ENCODE measurements around the gene REXO2.

Gene REXO2

GRCh38 chr11:114439229-114440120, at the start of gene REXO2:
Gene REXO2 (plus strand): TSS chr11:114439467. CDS start chr11:114439529, 62 bp downstream.
- peak; percentile 95 for DNase-seq

- DNase-seq = no peak
These were observed 46.3 kb upstream of the REXO2 start for GRCh38 chr11:114392735-114393667.

GRCh38 chr11:114395736-114396135, 43.5 kb upstream of the REXO2 start:
- DNase-seq = no peak

- DNase-seq = no peak
These were observed 42.4 kb upstream of the REXO2 start for GRCh38 chr11:114396916-114397315.

GRCh38 chr11:114397349-114397982, 41.8 kb upstream of the REXO2 start:
- no peak for DNase-seq

- no peak for DNase-seq
These were observed 40.9 kb upstream of the REXO2 start for GRCh38 chr11:114398303-114398920.

- no peak for DNase-seq
These were observed 39.6 kb upstream of the REXO2 start for GRCh38 chr11:114399490-114400215.

GRCh38 chr11:114400216-114400914, 38.9 kb upstream of the REXO2 start, which contains the start of the genes C11orf71 and RBM7:
Gene C11orf71 (minus strand): TSS chr11:114400511. CDS start chr11:114400331, 180 bp downstream.
Gene RBM7 (plus strand): TSS chr11:114400666. CDS start chr11:114400672, 6 bp downstream.
- peak; percentile 98 for DNase-seq

- DNase-seq = no peak
These were observed 38.4 kb upstream of the REXO2 start for GRCh38 chr11:114400915-114401223.

- no peak for DNase-seq
These were observed 38.0 kb upstream of the REXO2 start for GRCh38 chr11:114401311-114401710.

- DNase-seq = no peak
These were observed 26.3 kb upstream of the REXO2 start for GRCh38 chr11:114412946-114413345.

- DNase-seq = no peak
These were observed 25.3 kb upstream of the REXO2 start for GRCh38 chr11:114413958-114414357.

- DNase-seq = no peak
These were observed 22.8 kb upstream of the REXO2 start for GRCh38 chr11:114416441-114416961.

- DNase-seq = no peak
These were observed 13.0 kb upstream of the REXO2 start for GRCh38 chr11:114426280-114426679.

- no peak for DNase-seq
These were observed 9.0 kb upstream of the REXO2 start for GRCh38 chr11:114430290-114430689.

- DNase-seq = no peak
These were observed 6.4 kb upstream of the REXO2 start for GRCh38 chr11:114432893-114433292.

- DNase-seq = no peak
These were observed 5.9 kb upstream of the REXO2 start for GRCh38 chr11:114433376-114433775.

GRCh38 chr11:114438303-114438702, 964 bp upstream of the REXO2 start:
- DNase-seq = no peak

- DNase-seq = no peak
These were observed 1.0 kb downstream of the REXO2 start for GRCh38 chr11:114440121-114440860.
